ENCODE data around the gene MYRIP. TPM values are rescaled to one million over a fixed set of nuclear protein-coding genes. Genes with fewer than 3 reads are reported as not detected.

Gene MYRIP
- polyA plus RNA-seq, 3 donors = not detected

GRCh38 chr3:40009991-40010390, 200.6 kb downstream of the MYRIP start:
- H3K4me1 ChIP-seq (ENCODE audit: control insufficient read depth in 1 of 2, insufficient read depth in 2 of 2, low read length in 2 of 2) = no peaks in the 10 kb centered on the region
- intact Hi-C loops (cut with micrococcal nuclease) = no loop called here
- DNase-seq = no peak
- Mint-ChIP-seq H3K27ac (no peak overlapping the region), H3K9me3 (peaks cover 0 to 8% (median 0%) of the 10 kb centered on the region in 7 donors), H3K36me3 (no peaks in the 10 kb centered on the region), H3K4me3 (no peak overlapping the region), H3K4me1 (no peaks in the 10 kb centered on the region), H3K27me3 (ENCODE audit: low read depth in 3 of 3) (peaks cover 0 to 2% (median 1%) of the 10 kb centered on the region in 3 donors)
- H3K9ac ChIP-seq (ENCODE audit: insufficient read depth, low read length, poor library complexity, severe bottlenecking) = no peak overlapping the region
- no peaks in the 10 kb centered on the region for H3K27me3 ChIP-seq (ENCODE audit: control insufficient read depth in 2 of 2, insufficient read depth in 2 of 2, low read length in 2 of 2)
- no peaks in the 10 kb centered on the region for H3K9me3 ChIP-seq (replicated peaks in 1 of 2; ENCODE audit: control insufficient read depth in 1 of 2, insufficient read depth in 1 of 2, low read length in 2 of 2)
- H3K4me2 ChIP-seq (replicated peaks; ENCODE audit: extremely low read depth, low read length, poor library complexity, severe bottlenecking) = no peak overlapping the region
- no peaks in the 10 kb centered on the region for H3K79me2 ChIP-seq (ENCODE audit: insufficient read depth, low read length)
- no peak overlapping the region for H3K27ac ChIP-seq (ENCODE audit: low read depth in 1 of 2, low read length in 2 of 2)
- no peaks in the 10 kb centered on the region for H4K20me1 ChIP-seq (ENCODE audit: insufficient read depth, low read length)
- H2AFZ ChIP-seq (ENCODE audit: insufficient read depth, low read depth, low read length, poor library complexity, severe bottlenecking) = no peak overlapping the region
- WGBS (ENCODE audit: insufficient coverage) = 87% methylated on average over 2 of the region's 2 CpGs
- TF ChIP-seq CTCF (IDR thresholded peaks at IDR 0.05) = no peak
- no peak overlapping the region for H3K4me3 ChIP-seq (replicated peaks in 1 of 3; ENCODE audit: low read depth in 2 of 3, low read length in 3 of 3)
- no peaks in the 10 kb centered on the region for H3K36me3 ChIP-seq (replicated peaks in 1 of 2; ENCODE audit: control insufficient read depth in 1 of 2, insufficient read depth in 2 of 2, low read length in 2 of 2)

GRCh38 chr3:40012381-40012780, 203.0 kb downstream of the MYRIP start:
- H3K4me1 Mint-ChIP-seq = no peaks in the 10 kb centered on the region
- Histone ChIP-seq H2AFZ (ENCODE audit: insufficient read depth, low read depth, low read length, poor library complexity, severe bottlenecking) (no peak overlapping the region), H3K27ac (ENCODE audit: low read depth in 1 of 2, low read length in 2 of 2) (no peak overlapping the region), H3K36me3 (replicated peaks in 1 of 2; ENCODE audit: control insufficient read depth in 1 of 2, insufficient read depth in 2 of 2, low read length in 2 of 2) (no peaks in the 10 kb centered on the region), H3K9ac (ENCODE audit: insufficient read depth, low read length, poor library complexity, severe bottlenecking) (no peak overlapping the region), H3K9me3 (replicated peaks in 1 of 2; ENCODE audit: control insufficient read depth in 1 of 2, insufficient read depth in 1 of 2, low read length in 2 of 2) (no peaks in the 10 kb centered on the region), H3K79me2 (ENCODE audit: insufficient read depth, low read length) (no peaks in the 10 kb centered on the region), H3K4me3 (replicated peaks in 1 of 3; ENCODE audit: low read depth in 2 of 3, low read length in 3 of 3) (no peak overlapping the region), H3K4me1 (ENCODE audit: control insufficient read depth in 1 of 2, insufficient read depth in 2 of 2, low read length in 2 of 2) (no peaks in the 10 kb centered on the region), H3K27me3 (ENCODE audit: control insufficient read depth in 2 of 2, insufficient read depth in 2 of 2, low read length in 2 of 2) (no peaks in the 10 kb centered on the region), H4K20me1 (ENCODE audit: insufficient read depth, low read length) (no peaks in the 10 kb centered on the region), H3K4me2 (replicated peaks; ENCODE audit: extremely low read depth, low read length, poor library complexity, severe bottlenecking) (no peak overlapping the region)
- no peak overlapping the region for H3K4me3 Mint-ChIP-seq
- WGBS (ENCODE audit: insufficient coverage) = 94% methylated on average over 2 of the region's 3 CpGs
- no peak overlapping the region for H3K27ac Mint-ChIP-seq
- intact Hi-C loops (cut with micrococcal nuclease) = no loop called here
- no peak for DNase-seq
- TF ChIP-seq CTCF (IDR thresholded peaks at IDR 0.05) = no peak
- peaks cover 0 to 5% (median 0%) of the 10 kb centered on the region in 7 donors for H3K9me3 Mint-ChIP-seq
- peaks cover 0 to 5% (median 2%) of the 10 kb centered on the region in 3 donors for H3K27me3 Mint-ChIP-seq (ENCODE audit: low read depth in 3 of 3)
- H3K36me3 Mint-ChIP-seq = no peaks in the 10 kb centered on the region
